Stimulated activated effector memory CD8-positive, alpha-beta T cell treated with anti-CD3 and anti-CD28 coated beads, Interleukin-12 subunit alpha, Interleukin-12 subunit beta, amount 100 ng/mL, for 72 hours (primary cell): ENCODE measurements around the gene ELP4.

Source experiments
- ATAC-seq: fragments of 150-1000 bp; cut with Tn5 transposase; 2 replicates; pipeline ENCODE4 v1.10.0; 2021
- DNase-seq, 2 donors: peaks; one replicate each; pipeline ENCODE4 v3.0.0; 2021 to 2022; ENCODE audit warnings: low spot score in 2 of 2
- H3K27ac Mint-ChIP-seq: one replicate; pipeline ENCODE4 v1.8.0; 2022; ENCODE audit warnings: mild to moderate bottlenecking, mixed read lengths
- H3K36me3 Mint-ChIP-seq: one replicate; pipeline ENCODE4 v1.8.0; 2022; ENCODE audit warnings: mild to moderate bottlenecking, mixed read lengths
- H3K4me1 Mint-ChIP-seq: one replicate; pipeline ENCODE4 v1.8.0; 2022; ENCODE audit warnings: mixed read lengths
- H3K4me3 Mint-ChIP-seq: one replicate; pipeline ENCODE4 v1.8.0; 2022; ENCODE audit warnings: mild to moderate bottlenecking, mixed read lengths
- H3K9me3 Mint-ChIP-seq: one replicate; pipeline ENCODE4 v1.8.0; 2022; ENCODE audit warnings: mixed read lengths

The ELP4 gene

DNA sequence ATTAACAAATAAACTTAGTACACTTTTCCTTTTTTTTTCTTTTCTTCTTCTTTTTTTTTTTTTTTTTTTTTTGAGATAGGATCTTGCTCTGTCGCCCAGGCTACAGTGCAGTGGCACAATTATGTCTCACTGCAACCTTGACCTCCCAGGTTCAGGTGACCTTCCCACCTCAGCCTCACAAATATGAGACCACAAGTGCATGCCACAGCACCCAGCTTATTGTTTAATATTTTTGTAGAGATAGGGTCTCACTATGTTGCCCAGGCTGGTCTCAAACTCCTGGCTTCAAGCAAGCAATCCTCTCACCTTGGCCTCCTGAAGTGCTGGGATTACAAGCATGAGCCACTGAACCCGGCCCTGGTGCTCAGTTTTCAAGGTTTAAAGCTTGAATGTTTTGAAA lies 88.9 kb downstream of the ELP4 start:
- no peaks in the 10 kb centered on the region for H3K4me1 Mint-ChIP-seq
- H3K36me3 Mint-ChIP-seq = peaks cover 4% of the 10 kb centered on the region
- DNase-seq = no peak
- H3K27ac Mint-ChIP-seq = no peak overlapping the region
- no peak for ATAC-seq
- H3K9me3 Mint-ChIP-seq = no peaks in the 10 kb centered on the region
- H3K4me3 Mint-ChIP-seq = no peak overlapping the region

GRCh38 chr11:31601635-31602282 lies 92.2 kb downstream of the ELP4 start:
- ATAC-seq (no peak), DNase-seq (no peak)
- peaks cover 4% of the 10 kb centered on the region for H3K36me3 Mint-ChIP-seq
- H3K9me3 Mint-ChIP-seq = no peaks in the 10 kb centered on the region
- H3K4me1 Mint-ChIP-seq = no peaks in the 10 kb centered on the region
- H3K4me3 Mint-ChIP-seq = no peak overlapping the region
- H3K27ac Mint-ChIP-seq = no peak overlapping the region

- no peak overlapping the region for H3K27ac Mint-ChIP-seq
- no peak for ATAC-seq
- DNase-seq = no peak
- no peaks in the 10 kb centered on the region for H3K36me3 Mint-ChIP-seq
- H3K9me3 Mint-ChIP-seq = no peaks in the 10 kb centered on the region
- H3K4me1 Mint-ChIP-seq = no peaks in the 10 kb centered on the region
- no peak overlapping the region for H3K4me3 Mint-ChIP-seq
Observed at GRCh38 chr11:31606893-31607292, 97.3 kb downstream of the ELP4 start.

DNA sequence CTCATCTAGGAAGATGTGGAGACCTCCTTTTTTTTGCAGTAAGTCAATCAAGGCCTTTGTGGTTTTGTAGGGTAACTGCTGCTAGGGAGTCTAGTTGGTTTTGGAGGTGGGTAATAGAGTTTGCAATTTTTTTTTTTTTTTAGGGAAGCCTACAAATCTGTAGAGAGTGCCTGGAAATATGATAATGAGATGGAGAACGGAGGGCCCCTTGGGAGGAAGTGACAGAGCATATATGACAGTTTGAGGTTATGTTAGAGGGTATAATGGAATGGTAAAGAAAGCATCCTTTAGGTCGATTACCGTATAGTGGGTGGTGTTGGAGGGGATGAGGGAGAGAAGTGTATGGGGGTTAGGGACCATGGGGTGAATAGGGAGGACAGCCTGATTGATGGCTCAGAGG lies 98.3 kb downstream of the ELP4 start:
- H3K4me3 Mint-ChIP-seq = no peak overlapping the region
- H3K36me3 Mint-ChIP-seq = no peaks in the 10 kb centered on the region
- ATAC-seq (no peak), DNase-seq (no peak)
- H3K9me3 Mint-ChIP-seq = no peaks in the 10 kb centered on the region
- no peak overlapping the region for H3K27ac Mint-ChIP-seq
- no peaks in the 10 kb centered on the region for H3K4me1 Mint-ChIP-seq

DNA sequence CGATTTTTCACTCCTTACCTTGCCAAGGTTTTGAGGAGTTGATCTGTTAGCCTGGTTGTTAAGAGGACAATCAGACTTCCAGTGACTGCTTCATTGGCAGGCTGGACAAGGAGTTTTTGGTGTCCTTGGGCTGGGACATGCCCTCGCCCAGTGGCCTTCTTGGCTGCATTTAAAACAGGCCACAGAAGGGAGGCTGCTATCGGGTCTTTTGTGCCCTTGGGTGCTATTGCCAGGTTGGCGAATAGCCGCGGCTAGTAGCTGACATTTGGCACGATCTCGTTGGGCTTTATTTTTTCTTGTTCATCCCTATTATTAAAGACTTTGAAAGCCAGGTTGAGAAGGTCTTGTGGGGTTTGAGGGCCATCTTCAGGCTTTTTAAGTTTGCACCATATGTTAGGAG lies 99.4 kb downstream of the ELP4 start:
- H3K27ac Mint-ChIP-seq = no peak overlapping the region
- no peaks in the 10 kb centered on the region for H3K4me1 Mint-ChIP-seq
- ATAC-seq (no peak), DNase-seq (no peak)
- H3K9me3 Mint-ChIP-seq = no peaks in the 10 kb centered on the region
- no peak overlapping the region for H3K4me3 Mint-ChIP-seq
- H3K36me3 Mint-ChIP-seq = no peaks in the 10 kb centered on the region

DNA sequence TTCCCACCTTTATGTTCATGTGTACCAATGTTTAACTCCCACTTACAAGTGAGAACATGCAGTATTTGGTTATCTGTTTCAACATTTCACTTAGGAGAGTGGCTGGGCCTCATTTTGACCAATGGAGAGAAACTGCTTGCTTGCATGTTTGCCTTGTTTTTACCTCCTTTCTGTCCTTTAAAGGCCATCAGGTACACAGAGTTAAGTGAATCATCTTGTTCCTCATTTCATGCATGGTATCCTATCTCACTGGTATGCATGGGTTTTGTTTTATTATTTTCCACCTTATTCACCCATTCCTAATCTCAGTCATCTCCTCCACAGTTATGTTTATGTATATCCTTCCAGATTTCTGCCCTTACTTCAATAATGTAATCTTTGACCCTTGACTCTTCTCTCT lies 101.0 kb downstream of the ELP4 start:
- H3K4me3 Mint-ChIP-seq = no peak overlapping the region
- ATAC-seq (no peak), DNase-seq (no peak)
- no peaks in the 10 kb centered on the region for H3K4me1 Mint-ChIP-seq
- H3K36me3 Mint-ChIP-seq = no peaks in the 10 kb centered on the region
- H3K27ac Mint-ChIP-seq = no peak overlapping the region
- no peaks in the 10 kb centered on the region for H3K9me3 Mint-ChIP-seq

DNA sequence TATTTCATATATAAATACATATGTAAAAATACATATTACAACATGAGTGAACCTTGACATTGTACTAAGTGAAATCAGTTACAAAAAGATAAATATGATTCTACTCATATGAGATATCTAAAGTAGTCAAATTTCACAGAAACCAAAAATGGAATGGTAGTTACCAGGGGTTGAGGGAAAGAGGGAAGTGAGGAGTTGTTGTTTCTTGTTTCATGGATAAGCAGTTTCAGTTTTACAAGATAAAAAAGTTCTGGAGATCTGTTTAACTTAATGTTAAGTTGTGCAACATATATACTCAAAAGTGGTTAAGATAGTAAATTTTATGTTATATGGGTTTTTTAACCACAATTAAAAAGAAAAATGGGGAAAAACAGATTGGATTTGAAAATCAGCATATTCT lies 107.7 kb downstream of the ELP4 start:
- ATAC-seq (no peak), DNase-seq (no peak)
- Mint-ChIP-seq H3K9me3 (peaks cover 2% of the 10 kb centered on the region), H3K36me3 (no peaks in the 10 kb centered on the region), H3K4me3 (no peak overlapping the region), H3K27ac (no peak overlapping the region), H3K4me1 (peaks cover 10% of the 10 kb centered on the region)

DNA sequence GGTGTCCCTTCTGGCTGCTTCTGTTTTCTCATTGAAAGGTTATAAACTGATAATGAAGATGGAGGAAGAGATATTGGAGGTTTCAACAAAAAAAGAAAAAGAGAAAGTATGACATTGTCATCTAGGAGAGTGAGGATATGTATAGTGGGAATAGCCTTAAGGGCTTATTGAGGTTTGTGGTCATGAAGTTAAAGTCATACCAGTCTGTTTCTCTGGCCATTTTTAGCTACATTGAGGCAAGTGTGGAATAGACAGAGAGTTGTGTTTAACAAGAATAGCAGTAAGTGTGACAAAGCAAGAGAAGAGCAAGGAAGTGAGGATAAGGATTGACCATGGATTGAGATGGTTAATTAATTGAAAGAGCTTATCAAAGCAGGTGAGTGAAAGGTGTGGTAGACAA lies 110.4 kb downstream of the ELP4 start:
- H3K4me3 Mint-ChIP-seq = no peak overlapping the region
- ATAC-seq = peak; percentile 68
- peaks cover 2% of the 10 kb centered on the region for H3K9me3 Mint-ChIP-seq
- DNase-seq = no peak
- no peaks in the 10 kb centered on the region for H3K36me3 Mint-ChIP-seq
- no peak overlapping the region for H3K27ac Mint-ChIP-seq
- H3K4me1 Mint-ChIP-seq = peaks cover 10% of the 10 kb centered on the region

GRCh38 chr11:31620434-31620833 lies 110.9 kb downstream of the ELP4 start:
- no peaks in the 10 kb centered on the region for H3K36me3 Mint-ChIP-seq
- ATAC-seq = peak; percentile 73
- peaks cover 10% of the 10 kb centered on the region for H3K4me1 Mint-ChIP-seq
- H3K27ac Mint-ChIP-seq = no peak overlapping the region
- H3K9me3 Mint-ChIP-seq = peaks cover 2% of the 10 kb centered on the region
- no peak for DNase-seq
- no peak overlapping the region for H3K4me3 Mint-ChIP-seq

DNA sequence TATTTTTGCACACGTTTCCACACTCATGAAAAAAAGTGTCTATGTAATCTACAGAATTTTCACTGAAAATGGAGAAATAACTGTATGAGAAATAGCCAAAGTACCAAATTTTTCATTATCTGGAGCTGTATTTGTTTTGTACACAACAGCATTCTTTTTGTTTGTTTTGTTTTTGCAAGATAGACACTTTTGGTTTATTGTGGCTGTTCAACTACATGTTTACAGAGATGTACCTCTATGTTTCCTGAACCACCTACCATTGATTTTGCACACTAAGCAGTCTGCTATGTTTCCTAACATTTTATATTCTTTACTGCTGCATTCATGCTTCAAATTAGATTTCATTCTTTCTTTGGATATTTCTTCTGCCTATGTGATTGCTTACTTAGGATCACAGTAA lies 116.3 kb downstream of the ELP4 start:
- DNase-seq (no peak), ATAC-seq (no peak)
- H3K36me3 Mint-ChIP-seq = no peaks in the 10 kb centered on the region
- H3K4me1 Mint-ChIP-seq = no peaks in the 10 kb centered on the region
- H3K4me3 Mint-ChIP-seq = no peak overlapping the region
- H3K9me3 Mint-ChIP-seq = no peaks in the 10 kb centered on the region
- H3K27ac Mint-ChIP-seq = no peak overlapping the region

DNA sequence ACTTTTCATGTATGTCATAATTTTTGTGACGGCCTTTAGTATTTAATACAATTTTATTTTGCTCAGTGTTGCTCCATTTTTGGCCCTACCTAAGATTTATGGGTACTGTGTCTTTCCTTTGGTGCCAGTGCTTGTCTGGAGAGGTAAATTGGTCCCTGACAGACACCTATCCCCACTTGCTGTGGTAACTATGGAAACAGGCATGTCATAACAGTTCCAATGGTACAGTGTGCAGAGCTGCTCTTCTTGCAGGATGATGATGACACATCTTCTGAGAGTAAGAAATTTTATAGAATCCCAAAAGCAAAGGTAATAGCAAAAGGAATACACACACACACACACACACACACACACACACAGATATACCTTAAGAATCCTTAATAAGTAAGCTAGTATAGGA lies 118.5 kb downstream of the ELP4 start:
- H3K36me3 Mint-ChIP-seq = no peaks in the 10 kb centered on the region
- DNase-seq = no peak
- ATAC-seq = no peak
- no peak overlapping the region for H3K4me3 Mint-ChIP-seq
- H3K27ac Mint-ChIP-seq = no peak overlapping the region
- H3K9me3 Mint-ChIP-seq = no peaks in the 10 kb centered on the region
- H3K4me1 Mint-ChIP-seq = no peaks in the 10 kb centered on the region

- DNase-seq = no peak
- ATAC-seq = no peak
- H3K36me3 Mint-ChIP-seq = no peaks in the 10 kb centered on the region
- no peaks in the 10 kb centered on the region for H3K4me1 Mint-ChIP-seq
- H3K4me3 Mint-ChIP-seq = no peak overlapping the region
- H3K9me3 Mint-ChIP-seq = no peaks in the 10 kb centered on the region
- H3K27ac Mint-ChIP-seq = no peak overlapping the region
Observed at GRCh38 chr11:31636983-31637382, 127.4 kb downstream of the ELP4 start.

DNA sequence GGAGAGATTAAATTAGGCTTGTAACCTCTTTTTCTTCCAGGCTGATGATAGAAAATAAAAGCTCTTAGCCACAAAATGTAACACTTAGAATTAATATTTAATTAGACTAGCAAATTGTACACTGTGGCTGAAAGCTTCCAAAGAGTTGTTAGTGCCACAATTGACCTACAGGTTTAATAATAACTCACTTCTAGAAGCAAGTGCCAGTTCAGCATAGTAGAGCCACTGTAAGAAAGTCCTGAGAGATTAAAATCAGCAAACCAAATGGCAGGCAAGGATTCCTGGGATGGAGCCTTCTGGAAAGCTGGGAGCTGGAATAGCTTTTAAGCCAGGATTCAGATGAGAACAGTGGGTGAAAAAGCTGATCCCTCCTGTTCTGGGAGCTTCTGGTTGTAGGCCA lies 131.0 kb downstream of the ELP4 start:
- Mint-ChIP-seq H3K36me3 (no peaks in the 10 kb centered on the region), H3K4me3 (no peak overlapping the region), H3K27ac (no peak overlapping the region), H3K4me1 (no peaks in the 10 kb centered on the region), H3K9me3 (no peaks in the 10 kb centered on the region)
- DNase-seq (no peak), ATAC-seq (no peak)

- ATAC-seq (no peak), DNase-seq (no peak)
- H3K27ac Mint-ChIP-seq = no peak overlapping the region
- H3K36me3 Mint-ChIP-seq = no peaks in the 10 kb centered on the region
- no peak overlapping the region for H3K4me3 Mint-ChIP-seq
- no peaks in the 10 kb centered on the region for H3K9me3 Mint-ChIP-seq
- no peaks in the 10 kb centered on the region for H3K4me1 Mint-ChIP-seq
Observed at GRCh38 chr11:31641477-31642062, 132.0 kb downstream of the ELP4 start.

- no peak for DNase-seq
- Mint-ChIP-seq H3K36me3 (no peaks in the 10 kb centered on the region), H3K4me1 (no peaks in the 10 kb centered on the region), H3K4me3 (no peak overlapping the region), H3K9me3 (no peaks in the 10 kb centered on the region), H3K27ac (no peak overlapping the region)
- no peak for ATAC-seq
Observed at GRCh38 chr11:31643857-31644256, 134.3 kb downstream of the ELP4 start.

- DNase-seq = no peak
- H3K9me3 Mint-ChIP-seq = no peaks in the 10 kb centered on the region
- no peak overlapping the region for H3K4me3 Mint-ChIP-seq
- no peaks in the 10 kb centered on the region for H3K4me1 Mint-ChIP-seq
- no peak overlapping the region for H3K27ac Mint-ChIP-seq
- H3K36me3 Mint-ChIP-seq = no peaks in the 10 kb centered on the region
- no peak for ATAC-seq
Observed at GRCh38 chr11:31645747-31646146, 136.2 kb downstream of the ELP4 start.

- DNase-seq = no peak
- ATAC-seq = no peak
- Mint-ChIP-seq H3K27ac (no peak overlapping the region), H3K9me3 (no peaks in the 10 kb centered on the region), H3K4me3 (no peak overlapping the region), H3K36me3 (no peaks in the 10 kb centered on the region), H3K4me1 (no peaks in the 10 kb centered on the region)
Observed at GRCh38 chr11:31646216-31646615, 136.6 kb downstream of the ELP4 start.
